HCT116 (cell line): ENCODE results near the gene PRCC. TPM values are rescaled to one million over a fixed set of nuclear protein-coding genes. Genes with fewer than 3 reads are reported as not detected.

Source experiments
- ATAC-seq: fragments of 200-7000 bp; cut with Tn5 transposase; 2 replicates; pipeline ENCODE4 v1.9.1; 2020; ENCODE audit warnings: mild to moderate bottlenecking, moderate library complexity
- BruUV-seq: library from RNA; stranded (reverse); fragments of 400-500 nt; replicated peaks from 2 replicates; lab custom pipeline; 2021; lab: Mats Ljungman, UMichigan
- CTCF ChIA-PET: fragments of 300-600 bp; sonication (Branson Sonifier 250); formaldehyde crosslinking; loops from one replicate; lab custom pipeline; 2021; ENCODE audit warnings: antibody characterized with exemption; lab: Charles Lee
- POLR2A ChIA-PET: fragments of 300-600, 350-600 bp; sonication (Branson Sonifier 250); formaldehyde crosslinking; loops from one replicate; lab custom pipeline; 2021; ENCODE audit warnings: antibody characterized with exemption; lab: Charles Lee
- RAD21 ChIA-PET, 2 experiments: fragments of 300-600 bp; sonication (Branson Sonifier 250); formaldehyde crosslinking; loops; one replicate each; lab custom pipeline; 2023; ENCODE audit warnings: low total read pairs in 2 of 2; ENCODE audit not compliant: uncharacterized antibody in 2 of 2, unreplicated experiment in 2 of 2, low non-redundant PET in 1 of 2; lab: Charles Lee
- DNase-seq: peaks from one replicate; pipeline ENCODE4 v3.0.0-alpha.2; 2010; ENCODE audit warnings: low read depth, low spot score
- H2AFZ ChIP-seq: fragments of 200-600 bp; shearing (Covaris generic), sonication (generic); 2 replicates; pipeline ENCODE4 v1.6.1; 2017; ENCODE audit warnings: low read depth, mixed run types, mixed read lengths, antibody characterized with exemption, low read length; ENCODE audit not compliant: poor library complexity, severe bottlenecking
- H3K27ac ChIP-seq: 2 replicates; pipeline ENCODE4 v1.5.1; 2012; ENCODE audit warnings: low read depth, low read length
- H3K27me3 ChIP-seq: fragments of 200-600 bp; sonication (generic); 2 replicates; pipeline ENCODE4 v1.6.1; 2016; ENCODE audit warnings: mixed run types, low read length, mixed read lengths; ENCODE audit not compliant: insufficient read depth
- H3K36me3 ChIP-seq, 2 experiments: fragments of 200-500 bp in 1 of 2; fragments of 200-600 bp in 1 of 2; sonication (Bioruptor generic) in 1 of 2; sonication (generic) in 1 of 2; 2 replicates each; pipeline versions ENCODE4 v1.5.1 to v1.6.1; 2014 to 2016; ENCODE audit warnings: low read length in 2 of 2, inconsistent platforms in 1 of 2, mixed read lengths in 1 of 2, mixed run types in 1 of 2; ENCODE audit not compliant: insufficient read depth in 2 of 2, control insufficient read depth in 1 of 2
- H3K4me1 ChIP-seq, 2 experiments: fragments of 200-600 bp in 1 of 2; sonication (generic) in 1 of 2; 2 replicates each; pipeline versions ENCODE4 v1.5.1 to v1.6.1; 2012 to 2017; ENCODE audit warnings: low read length in 2 of 2, inconsistent platforms in 1 of 2, mild to moderate bottlenecking in 1 of 2, mixed read lengths in 1 of 2, mixed run types in 1 of 2, moderate library complexity in 1 of 2; ENCODE audit not compliant: insufficient read depth in 2 of 2, control insufficient read depth in 1 of 2
- H3K4me2 ChIP-seq: fragments of 200-600 bp; sonication (generic); 2 replicates; pipeline ENCODE4 v1.6.1; 2017; ENCODE audit warnings: mixed run types, low read length, mixed read lengths
- H3K4me3 ChIP-seq, 2 experiments: fragments of 200-600 bp in 1 of 2; sonication (generic) in 1 of 2; replicated peaks in 1 of 2; 2 replicates each; pipeline ENCODE4 v1.5.1; 2011 to 2016; ENCODE audit warnings: low read length in 2 of 2, control low read depth in 1 of 2, low read depth in 1 of 2, mild to moderate bottlenecking in 1 of 2, mixed read lengths in 1 of 2, mixed run types in 1 of 2
- H3K79me2 ChIP-seq: fragments of 200-600 bp; sonication (generic); 2 replicates; pipeline ENCODE4 v1.6.1; 2017; ENCODE audit warnings: mild to moderate bottlenecking, mixed run types, low read length, moderate library complexity, mixed read lengths; ENCODE audit not compliant: insufficient read depth
- H3K9ac ChIP-seq: fragments of 200-600 bp; sonication (generic); 2 replicates; pipeline ENCODE4 v1.6.1; 2016; ENCODE audit warnings: low read length, mixed read lengths
- H3K9me2 ChIP-seq: fragments of 200-600 bp; sonication (generic), shearing (Covaris generic); 2 replicates; pipeline ENCODE4 v1.6.1; 2017; ENCODE audit warnings: mixed run types, mild to moderate bottlenecking, moderate library complexity; ENCODE audit not compliant: insufficient read depth
- H3K9me3 ChIP-seq, 2 experiments: fragments of 200-500 bp in 1 of 2; fragments of 200-600 bp in 1 of 2; sonication (Bioruptor generic) in 1 of 2; sonication (generic) in 1 of 2; 2 replicates each; pipeline ENCODE4 v1.6.1; 2014 to 2017; ENCODE audit warnings: low read length in 2 of 2, mixed read lengths in 2 of 2, inconsistent platforms in 1 of 2, low read depth in 1 of 2, mild to moderate bottlenecking in 1 of 2, mixed run types in 1 of 2, moderate library complexity in 1 of 2; ENCODE audit not compliant: control insufficient read depth in 1 of 2, insufficient read depth in 1 of 2
- H4K20me1 ChIP-seq: fragments of 200-600 bp; sonication (generic), shearing (Covaris generic); 2 replicates; pipeline ENCODE4 v1.6.1; 2017; ENCODE audit warnings: mixed run types, mild to moderate bottlenecking, moderate library complexity; ENCODE audit not compliant: insufficient read depth
- ELF1 ChIP-seq: IDR thresholded peaks from 2 replicates; pipeline ENCODE4 v1.6.1; 2012; ENCODE audit warnings: low read depth, borderline replicate concordance
- FOSL1 ChIP-seq: IDR thresholded peaks from 2 replicates; pipeline ENCODE4 v1.6.1; 2012; ENCODE audit warnings: low read depth
- POLR2AphosphoS5 ChIP-seq: IDR thresholded peaks from 2 replicates; pipeline ENCODE4 v1.6.1; 2011; ENCODE audit warnings: mild to moderate bottlenecking, low read depth, low read length, moderate library complexity
- TCF7L2 ChIP-seq: IDR thresholded peaks from 2 replicates; pipeline ENCODE4 v1.7.0; 2011; ENCODE audit warnings: borderline replicate concordance, inconsistent platforms; ENCODE audit not compliant: insufficient read depth, insufficient read length; ENCODE audit errors: extremely low read depth
- YY1 ChIP-seq: IDR thresholded peaks from 2 replicates; pipeline ENCODE4 v1.6.1; 2011; ENCODE audit warnings: low read length, low read depth, moderate library complexity, mild to moderate bottlenecking; ENCODE audit not compliant: insufficient replicate concordance; ENCODE audit errors: extremely low read depth
- ZFX ChIP-seq: fragments of 450-650 bp; IDR thresholded peaks from 2 replicates; pipeline ENCODE4 v1.6.1; 2017
- ZNF274 ChIP-seq: fragments of 200-500 bp; sonication (Bioruptor generic); IDR thresholded peaks from 2 replicates; pipeline ENCODE4 v1.6.1; 2014; ENCODE audit warnings: mild to moderate bottlenecking, low read depth, low read length, inconsistent platforms
- intact Hi-C: fragments of 100-400 bp; cut with micrococcal nuclease; formaldehyde crosslinking; loops from 2 replicates; pipeline ENCODE4 v1.10.0; 2022
- total RNA-seq: library from RNA; stranded (reverse); gene quantifications from one replicate; pipeline ENCODE4 v1.2.1, GENCODE V29; 2021; ENCODE audit not compliant: unreplicated experiment
- TF ChIP-seq, protein P1 (sequence below), 3 experiments: fragments of 200-600 bp in 1 of 3; sonication (generic) in 1 of 3; IDR thresholded peaks in 2 of 3; conservative IDR thresholded peaks in 1 of 3; 2 replicates each; pipeline ENCODE4 v1.5.1; 2012 to 2017; ENCODE audit warnings: low read depth in 2 of 3, low read length in 2 of 3, antibody characterized with exemption in 1 of 3, borderline replicate concordance in 1 of 3, control low read depth in 1 of 3, mild to moderate bottlenecking in 1 of 3, mixed read lengths in 1 of 3, mixed run types in 1 of 3, moderate library complexity in 1 of 3; ENCODE audit not compliant: insufficient read depth in 1 of 3
- TF ChIP-seq, protein P2 (sequence below): IDR thresholded peaks from 2 replicates; pipeline ENCODE4 v1.6.1; 2011; ENCODE audit warnings: mild to moderate bottlenecking, low read length, moderate library complexity; ENCODE audit not compliant: insufficient replicate concordance; ENCODE audit errors: extremely low read depth

Gene PRCC
- total RNA-seq, 1 experiment from 2014 or later, result 78.1 TPM

DNA sequence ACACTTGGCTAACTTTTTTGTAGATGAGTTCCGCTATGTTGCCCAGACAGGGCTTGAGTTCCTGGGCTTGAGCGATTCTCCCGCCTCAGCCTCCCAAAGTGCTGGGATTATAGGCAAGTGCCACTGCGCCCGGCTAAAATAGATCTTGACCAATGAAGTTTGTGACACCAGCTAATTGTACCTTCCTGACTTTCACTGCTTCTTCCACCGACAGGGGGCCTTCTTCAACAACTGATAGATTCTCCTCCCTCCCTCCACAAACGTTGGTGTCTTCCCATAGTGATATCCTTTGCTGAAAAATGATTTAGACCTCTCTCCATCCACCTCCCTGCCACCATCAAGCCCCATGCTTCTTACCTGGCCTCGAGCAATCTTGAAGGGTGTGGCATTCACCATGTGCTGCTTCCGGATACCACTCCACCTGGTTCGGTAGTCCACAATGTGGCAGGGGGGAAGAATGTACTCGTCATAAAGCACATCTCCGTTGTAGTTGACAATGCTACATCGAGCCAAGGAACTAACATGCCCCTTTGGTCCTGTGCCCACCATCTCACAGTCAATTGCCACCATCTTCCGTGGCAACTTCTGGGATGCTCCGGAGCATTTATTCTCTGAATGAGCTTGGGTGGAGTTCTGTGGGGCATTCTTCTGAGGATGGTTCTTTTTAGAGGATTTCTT, 40.6 kb upstream of the PRCC start:
- no TSS peak for BruUV-seq
- ChIA-PET POLR2A (interaction anchor here (1.0 to 4.9 kb wide), 14 partner anchors 11 to 133 kb away, joined by 3 to 69 read pairs (median 4); partner anchors contain the start of genes CRABP2, MRPL24 and PRCC), CTCF (interaction anchor here (0.6 to 10.8 kb wide), 42 partner anchors 10 to 225 kb away, joined by 3 to 508 read pairs (median 8); partner anchors contain the start of genes CRABP2, HAPLN2, HDGF and INSRR), RAD21 (interaction anchor here (0.6 to 3.1 kb wide), 14 partner anchors 14 to 202 kb away, joined by 3 to 67 read pairs (median 5); partner anchors contain the start of genes CRABP2 (in 2 of the 2), NTRK1 (in 2 of the 2) and MRPL24 (in 1 of the 2))
- DNase-seq (peak; percentile 71), ATAC-seq (peak; percentile 20)
- Histone ChIP-seq H3K36me3 (peaks cover 21 to 33% of the 10 kb centered on the region in 2 experiments), H3K79me2 (peaks cover 74% of the 10 kb centered on the region), H3K9ac (peak overlapping the region; percentile 93), H3K4me1 (peaks cover 24 to 34% of the 10 kb centered on the region in 2 experiments), H4K20me1 (peaks cover 18% of the 10 kb centered on the region; the same call in 1 of the 2 replicates), H3K9me2 (no peaks in the 10 kb centered on the region), H3K4me3 (peak overlapping the region; percentile 92 to 93), H2AFZ (no peak overlapping the region), H3K27me3 (no peaks in the 10 kb centered on the region), H3K9me3 (no peaks in the 10 kb centered on the region), H3K27ac (peak overlapping the region; percentile 81), H3K4me2 (peak overlapping the region; percentile 95)
- intact Hi-C loops, result loop anchor here (1.0 kb wide), 5 partner anchors 37 to 202 kb away; partner anchors contain the start of gene NTRK1
- TF ChIP-seq, protein P1, sequence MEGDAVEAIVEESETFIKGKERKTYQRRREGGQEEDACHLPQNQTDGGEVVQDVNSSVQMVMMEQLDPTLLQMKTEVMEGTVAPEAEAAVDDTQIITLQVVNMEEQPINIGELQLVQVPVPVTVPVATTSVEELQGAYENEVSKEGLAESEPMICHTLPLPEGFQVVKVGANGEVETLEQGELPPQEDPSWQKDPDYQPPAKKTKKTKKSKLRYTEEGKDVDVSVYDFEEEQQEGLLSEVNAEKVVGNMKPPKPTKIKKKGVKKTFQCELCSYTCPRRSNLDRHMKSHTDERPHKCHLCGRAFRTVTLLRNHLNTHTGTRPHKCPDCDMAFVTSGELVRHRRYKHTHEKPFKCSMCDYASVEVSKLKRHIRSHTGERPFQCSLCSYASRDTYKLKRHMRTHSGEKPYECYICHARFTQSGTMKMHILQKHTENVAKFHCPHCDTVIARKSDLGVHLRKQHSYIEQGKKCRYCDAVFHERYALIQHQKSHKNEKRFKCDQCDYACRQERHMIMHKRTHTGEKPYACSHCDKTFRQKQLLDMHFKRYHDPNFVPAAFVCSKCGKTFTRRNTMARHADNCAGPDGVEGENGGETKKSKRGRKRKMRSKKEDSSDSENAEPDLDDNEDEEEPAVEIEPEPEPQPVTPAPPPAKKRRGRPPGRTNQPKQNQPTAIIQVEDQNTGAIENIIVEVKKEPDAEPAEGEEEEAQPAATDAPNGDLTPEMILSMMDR (IDR thresholded peaks at IDR 0.05 in 2 of 3, conservative IDR thresholded peaks at IDR 0.05 in 1 of 3; ENCODE audit: borderline replicate concordance in 1 of 3, insufficient read depth in 1 of 3, low read depth in 2 of 3, low read length in 2 of 3), result peak in 2 of 3 experiments; percentile 72 to 76; a peak in 4 of 6 replicates
- TF ChIP-seq ELF1, result no peak

DNA sequence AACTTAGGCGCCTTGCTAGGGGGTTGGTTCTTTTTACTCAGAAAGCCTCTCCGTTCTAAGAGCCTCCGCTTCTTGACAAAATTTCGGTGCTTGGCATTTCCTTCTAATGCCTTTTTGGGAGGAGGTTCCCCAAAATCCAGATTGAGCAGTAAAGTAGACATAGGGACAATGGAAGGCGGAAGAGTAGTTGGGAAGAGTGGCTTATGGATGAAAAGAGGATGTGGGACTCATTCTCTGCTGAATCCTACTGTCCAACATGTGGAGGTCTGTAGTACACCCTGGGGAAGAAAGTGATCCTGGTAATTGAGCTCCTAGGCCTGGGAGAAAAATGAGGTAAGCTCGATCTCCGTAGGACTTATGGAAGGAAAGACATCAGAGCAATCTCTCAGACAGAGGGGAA, 39.8 kb upstream of the PRCC start:
- ChIA-PET CTCF (interaction anchor here (1.0 to 10.8 kb wide), 17 partner anchors 10 to 165 kb away, joined by 3 to 508 read pairs (median 12); partner anchors contain the start of genes CRABP2, HDGF, INSRR and MRPL24), POLR2A (interaction anchor here (1.3 to 4.9 kb wide), 7 partner anchors 12 to 132 kb away, joined by 3 to 69 read pairs (median 10); partner anchors contain the start of genes MRPL24 and PRCC), RAD21 (interaction anchor here (1.1 to 3.1 kb wide), 4 partner anchors 24 to 133 kb away, joined by 3 to 67 read pairs (median 38); partner anchors contain the start of genes HDGF (in 1 of the 2) and NTRK1 (in 1 of the 2))
- peaks cover 15% of the 10 kb centered on the region; the same call in 1 of the 2 replicates for H4K20me1 ChIP-seq
- no peak overlapping the region for H2AFZ ChIP-seq
- peak overlapping the region; percentile 95 for H3K4me2 ChIP-seq
- no peaks in the 10 kb centered on the region for H3K9me3 ChIP-seq
- peaks cover 24 to 34% of the 10 kb centered on the region in 2 experiments for H3K4me1 ChIP-seq
- peak overlapping the region; percentile 92 to 93 for H3K4me3 ChIP-seq
- H3K9me2 ChIP-seq, result no peaks in the 10 kb centered on the region
- H3K36me3 ChIP-seq, result peaks cover 19 to 32% of the 10 kb centered on the region in 2 experiments
- H3K9ac ChIP-seq, result peak overlapping the region; percentile 93
- BruUV-seq, result no TSS peak
- H3K79me2 ChIP-seq, result peaks cover 70% of the 10 kb centered on the region
- H3K27ac ChIP-seq, result peak overlapping the region; percentile 81
- no peak for ATAC-seq
- H3K27me3 ChIP-seq, result no peaks in the 10 kb centered on the region
- intact Hi-C loops, result no loop called here
- no peak for DNase-seq
- TF ChIP-seq YY1 (no peak), POLR2AphosphoS5 (no peak), ZFX (no peak), ZNF274 (no peak), TCF7L2 (no peak), FOSL1 (no peak)
- TF ChIP-seq, protein P2, sequence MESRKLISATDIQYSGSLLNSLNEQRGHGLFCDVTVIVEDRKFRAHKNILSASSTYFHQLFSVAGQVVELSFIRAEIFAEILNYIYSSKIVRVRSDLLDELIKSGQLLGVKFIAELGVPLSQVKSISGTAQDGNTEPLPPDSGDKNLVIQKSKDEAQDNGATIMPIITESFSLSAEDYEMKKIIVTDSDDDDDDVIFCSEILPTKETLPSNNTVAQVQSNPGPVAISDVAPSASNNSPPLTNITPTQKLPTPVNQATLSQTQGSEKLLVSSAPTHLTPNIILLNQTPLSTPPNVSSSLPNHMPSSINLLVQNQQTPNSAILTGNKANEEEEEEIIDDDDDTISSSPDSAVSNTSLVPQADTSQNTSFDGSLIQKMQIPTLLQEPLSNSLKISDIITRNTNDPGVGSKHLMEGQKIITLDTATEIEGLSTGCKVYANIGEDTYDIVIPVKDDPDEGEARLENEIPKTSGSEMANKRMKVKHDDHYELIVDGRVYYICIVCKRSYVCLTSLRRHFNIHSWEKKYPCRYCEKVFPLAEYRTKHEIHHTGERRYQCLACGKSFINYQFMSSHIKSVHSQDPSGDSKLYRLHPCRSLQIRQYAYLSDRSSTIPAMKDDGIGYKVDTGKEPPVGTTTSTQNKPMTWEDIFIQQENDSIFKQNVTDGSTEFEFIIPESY, result no peak
